Measurements from ENCODE around the gene GRIK4.

GRCh38 chr11:120938260-120938659 is 426.7 kb downstream of the GRIK4 start:
- TF ChIP-seq, protein P1, sequence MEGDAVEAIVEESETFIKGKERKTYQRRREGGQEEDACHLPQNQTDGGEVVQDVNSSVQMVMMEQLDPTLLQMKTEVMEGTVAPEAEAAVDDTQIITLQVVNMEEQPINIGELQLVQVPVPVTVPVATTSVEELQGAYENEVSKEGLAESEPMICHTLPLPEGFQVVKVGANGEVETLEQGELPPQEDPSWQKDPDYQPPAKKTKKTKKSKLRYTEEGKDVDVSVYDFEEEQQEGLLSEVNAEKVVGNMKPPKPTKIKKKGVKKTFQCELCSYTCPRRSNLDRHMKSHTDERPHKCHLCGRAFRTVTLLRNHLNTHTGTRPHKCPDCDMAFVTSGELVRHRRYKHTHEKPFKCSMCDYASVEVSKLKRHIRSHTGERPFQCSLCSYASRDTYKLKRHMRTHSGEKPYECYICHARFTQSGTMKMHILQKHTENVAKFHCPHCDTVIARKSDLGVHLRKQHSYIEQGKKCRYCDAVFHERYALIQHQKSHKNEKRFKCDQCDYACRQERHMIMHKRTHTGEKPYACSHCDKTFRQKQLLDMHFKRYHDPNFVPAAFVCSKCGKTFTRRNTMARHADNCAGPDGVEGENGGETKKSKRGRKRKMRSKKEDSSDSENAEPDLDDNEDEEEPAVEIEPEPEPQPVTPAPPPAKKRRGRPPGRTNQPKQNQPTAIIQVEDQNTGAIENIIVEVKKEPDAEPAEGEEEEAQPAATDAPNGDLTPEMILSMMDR (IDR thresholded peaks at IDR 0.05) = no peak
- no peak for TF ChIP-seq POLR2AphosphoS5 (IDR thresholded peaks at IDR 0.05)
